HG02938 (cell line): ENCODE measurements around the gene RPTOR.

ENCODE experiments used
- ATAC-seq: cut with Tn5 transposase; IDR thresholded peaks from one replicate; pipeline ENCODE4 v1.9.1; 2021; ENCODE audit warnings: mild to moderate bottlenecking, moderate library complexity; ENCODE audit not compliant: unreplicated experiment

RPTOR gene

GRCh38 chr17:80965606-80966005 is 421.0 kb downstream of the RPTOR start:
- no peak for ATAC-seq

- ATAC-seq = no peak
Measured at GRCh38 chr17:80967404-80967872, 422.8 kb downstream of the RPTOR start.

GRCh38 chr17:80968602-80969029 is 424.0 kb downstream of the RPTOR start:
- ATAC-seq = no peak

GRCh38 chr17:80969030-80969673 is 424.5 kb downstream of the RPTOR start:
- no peak for ATAC-seq

- no peak for ATAC-seq
Measured at GRCh38 chr17:80969674-80970043, 425.0 kb downstream of the RPTOR start.

GRCh38 chr17:80970044-80970761 is 425.6 kb downstream of the RPTOR start:
- no peak for ATAC-seq

GRCh38 chr17:80970762-80971703 is 426.4 kb downstream of the RPTOR start:
- no peak for ATAC-seq

GRCh38 chr17:80971704-80972304 is 427.2 kb downstream of the RPTOR start:
- ATAC-seq = no peak

GRCh38 chr17:80976701-80977100 is 432.1 kb downstream of the RPTOR start:
- no peak for ATAC-seq

- no peak for ATAC-seq
Measured at GRCh38 chr17:80977172-80977571, 432.5 kb downstream of the RPTOR start.

GRCh38 chr17:80978499-80979497 is 434.2 kb downstream of the RPTOR start:
- ATAC-seq = no peak

GRCh38 chr17:80979547-80980378 is 435.1 kb downstream of the RPTOR start:
- no peak for ATAC-seq

GRCh38 chr17:80980397-80981061 is 435.9 kb downstream of the RPTOR start:
- ATAC-seq = no peak

GRCh38 chr17:80981062-80981902 is 436.6 kb downstream of the RPTOR start:
- ATAC-seq = no peak

- ATAC-seq = no peak
Measured at GRCh38 chr17:80981929-80982425, 437.3 kb downstream of the RPTOR start.

GRCh38 chr17:80982426-80982974 is 437.9 kb downstream of the RPTOR start:
- no peak for ATAC-seq

- ATAC-seq = no peak
Measured at GRCh38 chr17:80983545-80983944, 438.9 kb downstream of the RPTOR start.
